K562 (cell line): ENCODE data around the gene PSD2. TPM values are rescaled to one million over a fixed set of nuclear protein-coding genes. Genes with fewer than 3 reads are reported as not detected.

Experiments
- DNMT1 ChIP-seq: fragments of 450-650 bp; IDR thresholded peaks from 2 replicates; pipeline ENCODE4 v1.6.1; 2016; ENCODE audit warnings: antibody characterized with exemption, mild to moderate bottlenecking
- E2F3 ChIP-seq: fragments of 250-450 bp; sonication (Bioruptor Pico); IDR thresholded peaks from 2 replicates; pipeline ENCODE4 v1.4.0; 2020; ENCODE audit warnings: mild to moderate bottlenecking
- ETV1 ChIP-seq: fragments of 450-650 bp; conservative IDR thresholded peaks from 2 replicates; pipeline ENCODE4 v1.6.1; 2016; ENCODE audit warnings: missing genetic modification characterization, control low read depth, low read depth, missing compliant biosample characterization
- HDAC6 ChIP-seq: IDR thresholded peaks from 2 replicates; pipeline ENCODE4 v1.6.1; 2012; ENCODE audit warnings: low read depth, mild to moderate bottlenecking, control low read depth, inconsistent platforms, low read length, moderate library complexity
- IRF2 ChIP-seq: sonication (generic); formaldehyde crosslinking; IDR thresholded peaks from 2 replicates; pipeline ENCODE4 v1.8.1; 2022; ENCODE audit warnings: mild to moderate bottlenecking, missing genetic modification reagents
- NR2C1 ChIP-seq, 2 experiments: fragments of 450-650 bp; IDR thresholded peaks; 2 replicates each; pipeline ENCODE4 v1.6.1; 2017; ENCODE audit warnings: mild to moderate bottlenecking in 2 of 2, antibody characterized with exemption in 1 of 2, inconsistent platforms in 1 of 2, missing compliant biosample characterization in 1 of 2, missing genetic modification characterization in 1 of 2
- NR2F6 ChIP-seq: fragments of 450-650 bp; formaldehyde crosslinking; IDR thresholded peaks from 2 replicates; pipeline ENCODE4 v1.4.0; 2020; ENCODE audit warnings: mild to moderate bottlenecking
- SMARCA5 ChIP-seq: fragments of 450-650 bp; IDR thresholded peaks from 2 replicates; pipeline ENCODE4 v1.6.1; 2016
- SRSF9 ChIP-seq: fragments of 200-400 bp; formaldehyde crosslinking; IDR thresholded peaks from 2 replicates; pipeline ENCODE4 v1.6.1; 2017; ENCODE audit warnings: low read depth, low read length, borderline replicate concordance
- TAF15 ChIP-seq: fragments of 200-400 bp; formaldehyde crosslinking; IDR thresholded peaks from 2 replicates; pipeline ENCODE4 v1.6.1; 2017; ENCODE audit warnings: mild to moderate bottlenecking, low read depth, low read length, moderate library complexity
- ZC3H8 ChIP-seq: fragments of 450-650 bp; IDR thresholded peaks from 2 replicates; pipeline ENCODE4 v1.6.1; 2017
- ZFP36 ChIP-seq: fragments of 150-350 bp; IDR thresholded peaks from 2 replicates; pipeline ENCODE4 v1.6.1; 2018; ENCODE audit warnings: low read length, low read depth; ENCODE audit not compliant: partially characterized antibody
- ZNF444 ChIP-seq: fragments of 250-450 bp; sonication (Bioruptor Pico); IDR thresholded peaks from 2 replicates; pipeline ENCODE4 v1.4.0; 2020; ENCODE audit warnings: mild to moderate bottlenecking, moderate library complexity
- polyA plus RNA-seq, 8 experiments: library from polyadenylated mRNA; depleted of rRNA in 4 of 8; stranded (reverse) in 5 of 8; unstranded in 3 of 8; fragments of >200 nt; fragmentation: Nextera tagmentation in 2 of 8; fragmentation: Illumina TruSeq in 1 of 8; extraction: Ambion mirVana in 2 of 8; extraction: Trizol in 1 of 8; gene quantifications; 2 replicates each; pipeline versions ENCODE4 v1.2.1 to v1.2.3, GENCODE V29; 2011 to 2014; ENCODE audit warnings: inconsistent platforms in 1 of 8, missing spikeins in 1 of 8
- total RNA-seq, 7 experiments: library from RNA; depleted of rRNA in 6 of 7; stranded (reverse); fragments of >200 nt in 6 of 7; fragmentation: Illumina TruSeq in 2 of 7; extraction: Trizol in 2 of 7; gene quantifications; 2 replicates each; pipeline versions ENCODE4 v1.2.1 to v1.2.3, GENCODE V29; 2011 to 2021; ENCODE audit warnings: low replicate concordance in 1 of 7
- TF ChIP-seq, protein P1 (sequence below): sonication (generic); formaldehyde crosslinking; IDR thresholded peaks from 2 replicates; pipeline ENCODE4 v1.8.0; 2022; ENCODE audit warnings: mild to moderate bottlenecking, missing genetic modification reagents
- TF ChIP-seq, protein P2 (sequence below): fragments of 150-350 bp; conservative IDR thresholded peaks from 2 replicates; pipeline ENCODE4 v1.6.1; 2014; ENCODE audit warnings: low read length
- TF ChIP-seq, protein P3 (sequence below): fragments of 450-650 bp; IDR thresholded peaks from 2 replicates; pipeline ENCODE4 v1.6.1; 2016; ENCODE audit warnings: missing biosample characterization, missing genetic modification characterization
- TF ChIP-seq, protein P4 (sequence below): sonication (generic); formaldehyde crosslinking; IDR thresholded peaks from 2 replicates; pipeline ENCODE4 v1.8.1; 2022; ENCODE audit warnings: missing genetic modification reagents
- TF ChIP-seq, protein P5 (sequence below): fragments of 450-650 bp; conservative IDR thresholded peaks from 2 replicates; pipeline ENCODE4 v1.6.1; 2016; ENCODE audit warnings: missing genetic modification characterization, low read depth, mild to moderate bottlenecking, control low read depth, missing compliant biosample characterization

Gene PSD2
- total and polyA plus RNA-seq, 9 of the 15 experiments (the other 6 are each of a cell fraction or from before 2014, with no cell fraction given) = 0.01 to 0.09 (median 0.04) TPM; not detected in 4

DNA sequence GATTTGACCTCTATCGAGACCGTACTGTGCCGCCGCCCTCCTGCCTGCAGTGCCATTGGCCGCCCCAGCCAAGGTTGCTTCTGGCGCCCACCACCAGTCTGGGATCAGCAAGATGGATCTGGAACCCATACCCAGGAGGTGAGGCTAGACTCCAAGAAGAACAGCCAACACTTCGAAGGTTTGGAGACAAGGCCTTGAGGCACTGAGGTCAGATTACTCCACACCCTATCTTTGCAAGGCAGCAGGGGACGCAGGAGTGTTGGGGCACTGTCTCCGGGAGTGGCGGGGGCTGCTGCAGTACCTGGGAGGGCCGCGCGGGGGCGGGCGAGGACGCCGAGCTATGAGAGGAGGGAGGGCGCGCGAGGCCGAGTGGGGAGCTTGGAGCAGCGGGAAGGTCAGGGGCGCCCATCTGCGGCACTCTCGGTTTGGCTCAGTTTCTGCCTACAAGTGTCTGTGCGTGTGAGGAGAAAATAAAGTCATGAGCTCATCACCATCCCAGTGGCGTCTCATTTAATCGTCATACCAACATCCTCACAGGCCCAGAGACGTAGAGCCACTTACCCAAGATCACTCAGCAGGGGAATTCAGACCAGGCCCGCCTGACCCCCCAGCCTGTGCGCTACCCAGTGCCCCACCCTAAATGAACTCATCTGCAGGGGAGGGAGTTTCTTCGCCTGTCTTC is 20.5 kb upstream of the PSD2 start (continued):
- TF ChIP-seq, protein P1, sequence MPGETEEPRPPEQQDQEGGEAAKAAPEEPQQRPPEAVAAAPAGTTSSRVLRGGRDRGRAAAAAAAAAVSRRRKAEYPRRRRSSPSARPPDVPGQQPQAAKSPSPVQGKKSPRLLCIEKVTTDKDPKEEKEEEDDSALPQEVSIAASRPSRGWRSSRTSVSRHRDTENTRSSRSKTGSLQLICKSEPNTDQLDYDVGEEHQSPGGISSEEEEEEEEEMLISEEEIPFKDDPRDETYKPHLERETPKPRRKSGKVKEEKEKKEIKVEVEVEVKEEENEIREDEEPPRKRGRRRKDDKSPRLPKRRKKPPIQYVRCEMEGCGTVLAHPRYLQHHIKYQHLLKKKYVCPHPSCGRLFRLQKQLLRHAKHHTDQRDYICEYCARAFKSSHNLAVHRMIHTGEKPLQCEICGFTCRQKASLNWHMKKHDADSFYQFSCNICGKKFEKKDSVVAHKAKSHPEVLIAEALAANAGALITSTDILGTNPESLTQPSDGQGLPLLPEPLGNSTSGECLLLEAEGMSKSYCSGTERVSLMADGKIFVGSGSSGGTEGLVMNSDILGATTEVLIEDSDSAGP (CRISPR knock-in tag) = no peak
- TF ChIP-seq NR2C1 (IDR thresholded peaks at IDR 0.05) = no peak
- TF ChIP-seq NR2C1 (tag; IDR thresholded peaks at IDR 0.05) = no peak
- no peak for TF ChIP-seq NR2F6 (CRISPR knock-in tag)
- peak; percentile 64; the same call in 1 of the 2 replicates for TF ChIP-seq SMARCA5
- no peak for TF ChIP-seq ZC3H8
- TF ChIP-seq, protein P2, sequence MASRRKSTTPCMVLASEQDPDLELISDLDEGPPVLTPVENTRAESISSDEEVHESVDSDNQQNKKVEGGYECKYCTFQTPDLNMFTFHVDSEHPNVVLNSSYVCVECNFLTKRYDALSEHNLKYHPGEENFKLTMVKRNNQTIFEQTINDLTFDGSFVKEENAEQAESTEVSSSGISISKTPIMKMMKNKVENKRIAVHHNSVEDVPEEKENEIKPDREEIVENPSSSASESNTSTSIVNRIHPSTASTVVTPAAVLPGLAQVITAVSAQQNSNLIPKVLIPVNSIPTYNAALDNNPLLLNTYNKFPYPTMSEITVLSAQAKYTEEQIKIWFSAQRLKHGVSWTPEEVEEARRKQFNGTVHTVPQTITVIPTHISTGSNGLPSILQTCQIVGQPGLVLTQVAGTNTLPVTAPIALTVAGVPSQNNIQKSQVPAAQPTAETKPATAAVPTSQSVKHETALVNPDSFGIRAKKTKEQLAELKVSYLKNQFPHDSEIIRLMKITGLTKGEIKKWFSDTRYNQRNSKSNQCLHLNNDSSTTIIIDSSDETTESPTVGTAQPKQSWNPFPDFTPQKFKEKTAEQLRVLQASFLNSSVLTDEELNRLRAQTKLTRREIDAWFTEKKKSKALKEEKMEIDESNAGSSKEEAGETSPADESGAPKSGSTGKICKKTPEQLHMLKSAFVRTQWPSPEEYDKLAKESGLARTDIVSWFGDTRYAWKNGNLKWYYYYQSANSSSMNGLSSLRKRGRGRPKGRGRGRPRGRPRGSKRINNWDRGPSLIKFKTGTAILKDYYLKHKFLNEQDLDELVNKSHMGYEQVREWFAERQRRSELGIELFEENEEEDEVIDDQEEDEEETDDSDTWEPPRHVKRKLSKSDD = no peak
- TF ChIP-seq TAF15 = no peak
- no peak for TF ChIP-seq HDAC6
- TF ChIP-seq, protein P3, sequence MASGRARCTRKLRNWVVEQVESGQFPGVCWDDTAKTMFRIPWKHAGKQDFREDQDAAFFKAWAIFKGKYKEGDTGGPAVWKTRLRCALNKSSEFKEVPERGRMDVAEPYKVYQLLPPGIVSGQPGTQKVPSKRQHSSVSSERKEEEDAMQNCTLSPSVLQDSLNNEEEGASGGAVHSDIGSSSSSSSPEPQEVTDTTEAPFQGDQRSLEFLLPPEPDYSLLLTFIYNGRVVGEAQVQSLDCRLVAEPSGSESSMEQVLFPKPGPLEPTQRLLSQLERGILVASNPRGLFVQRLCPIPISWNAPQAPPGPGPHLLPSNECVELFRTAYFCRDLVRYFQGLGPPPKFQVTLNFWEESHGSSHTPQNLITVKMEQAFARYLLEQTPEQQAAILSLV (tag) = no peak
- no peak for TF ChIP-seq E2F3 (CRISPR knock-in tag)
- TF ChIP-seq, protein P4, sequence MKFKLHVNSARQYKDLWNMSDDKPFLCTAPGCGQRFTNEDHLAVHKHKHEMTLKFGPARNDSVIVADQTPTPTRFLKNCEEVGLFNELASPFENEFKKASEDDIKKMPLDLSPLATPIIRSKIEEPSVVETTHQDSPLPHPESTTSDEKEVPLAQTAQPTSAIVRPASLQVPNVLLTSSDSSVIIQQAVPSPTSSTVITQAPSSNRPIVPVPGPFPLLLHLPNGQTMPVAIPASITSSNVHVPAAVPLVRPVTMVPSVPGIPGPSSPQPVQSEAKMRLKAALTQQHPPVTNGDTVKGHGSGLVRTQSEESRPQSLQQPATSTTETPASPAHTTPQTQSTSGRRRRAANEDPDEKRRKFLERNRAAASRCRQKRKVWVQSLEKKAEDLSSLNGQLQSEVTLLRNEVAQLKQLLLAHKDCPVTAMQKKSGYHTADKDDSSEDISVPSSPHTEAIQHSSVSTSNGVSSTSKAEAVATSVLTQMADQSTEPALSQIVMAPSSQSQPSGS (CRISPR knock-in tag) = no peak
- TF ChIP-seq ZFP36 = peak; percentile 82
- TF ChIP-seq ZNF444 (CRISPR knock-in tag) = no peak
- no peak for TF ChIP-seq IRF2 (CRISPR knock-in tag)
- no peak for TF ChIP-seq DNMT1
- no peak for TF ChIP-seq SRSF9
- TF ChIP-seq, protein P5, sequence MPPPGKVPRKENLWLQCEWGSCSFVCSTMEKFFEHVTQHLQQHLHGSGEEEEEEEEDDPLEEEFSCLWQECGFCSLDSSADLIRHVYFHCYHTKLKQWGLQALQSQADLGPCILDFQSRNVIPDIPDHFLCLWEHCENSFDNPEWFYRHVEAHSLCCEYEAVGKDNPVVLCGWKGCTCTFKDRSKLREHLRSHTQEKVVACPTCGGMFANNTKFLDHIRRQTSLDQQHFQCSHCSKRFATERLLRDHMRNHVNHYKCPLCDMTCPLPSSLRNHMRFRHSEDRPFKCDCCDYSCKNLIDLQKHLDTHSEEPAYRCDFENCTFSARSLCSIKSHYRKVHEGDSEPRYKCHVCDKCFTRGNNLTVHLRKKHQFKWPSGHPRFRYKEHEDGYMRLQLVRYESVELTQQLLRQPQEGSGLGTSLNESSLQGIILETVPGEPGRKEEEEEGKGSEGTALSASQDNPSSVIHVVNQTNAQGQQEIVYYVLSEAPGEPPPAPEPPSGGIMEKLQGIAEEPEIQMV (tag) = no peak
- TF ChIP-seq ETV1 (tag) = no peak
